Measurements from ENCODE around the gene SLC5A6.

- no peak for TF ChIP-seq EZH2 (IDR thresholded peaks at IDR 0.05; ENCODE audit: borderline replicate concordance, insufficient read depth, low read depth, low read length, poor library complexity, severe bottlenecking)
- no peak for TF ChIP-seq CTCF (IDR thresholded peaks at IDR 0.05)
These were observed 5.7 kb downstream of the SLC5A6 start for GRCh38 chr2:27206346-27206745.

All from B cell (primary cell).